Pancreas (tissue), 10 donors: ENCODE measurements around the gene GAS1. TPM values are rescaled to one million over a fixed set of nuclear protein-coding genes. Genes with fewer than 3 reads are reported as not detected.
A peak's percentile ranks its signal among the peaks of the same experiment; 100 is the strongest.

ENCODE experiments used
- ATAC-seq, 4 donors: fragments of 200-7000 bp; cut with Tn5 transposase; one replicate each; pipeline versions ENCODE4 v1.8.0 to v1.9.1; 2020; ENCODE audit warnings: mild to moderate bottlenecking in 4 of 4, moderate library complexity in 4 of 4
- DNase-seq, 6 donors: peaks; one replicate each; pipeline ENCODE4 v3.0.0-alpha.2; 2020
- FAIRE-seq: peaks from 2 replicates; lab custom pipeline; 2012; peaks lifted over from hg19 to GRCh38; lab: Jason Lieb, UNC
- H3K27ac ChIP-seq, 4 donors: fragments of 200-600 bp; sonication (generic); 1 replicate in 3 of 4; 2 replicates in 1 of 4; pipeline versions ENCODE4 v1.5.0 to v1.8.0; 2020
- H3K27me3 ChIP-seq, 4 donors: fragments of 200-600 bp; one replicate each; pipeline ENCODE4 v1.8.0; 2021
- H3K36me3 ChIP-seq, 3 donors: fragments of 200-600 bp; sonication (generic) in 1 of 3; one replicate each; pipeline versions ENCODE4 v1.5.0 to v1.8.0; 2020 to 2021
- H3K4me1 ChIP-seq, 3 donors: fragments of 200-600 bp; one replicate each; pipeline ENCODE4 v1.8.0; 2021
- H3K4me3 ChIP-seq, 4 donors: fragments of 200-600 bp; sonication (generic) in 2 of 4; one replicate each; pipeline versions ENCODE4 v1.5.0 to v1.8.0; 2020 to 2021
- H3K9me3 ChIP-seq, 4 donors: fragments of 200-600 bp; one replicate each; pipeline ENCODE4 v1.8.0; 2021
- CTCF ChIP-seq, 4 donors: fragments of 200-600 bp; sonication (generic) in 3 of 4; IDR thresholded peaks; one replicate each; pipeline versions ENCODE4 v1.5.0 to v1.8.0; 2021; ENCODE audit warnings: antibody characterized with exemption in 4 of 4
- WGBS, 2 donors: extraction: QIAGEN DNeasy Blood & Tissue Kit; methylation state at CpG; one replicate each; pipeline ENCODE4 v1.1.7; 2013; 5-methylcytosine and 5-hydroxymethylcytosine counted together
- intact Hi-C, 3 donors: fragments of 100-400 bp; cut with DNase I; formaldehyde crosslinking; loops; one replicate each; pipeline versions ENCODE4 v1.11.1 to v1.14.2; 2022
- polyA plus RNA-seq, 2 donors: library from polyadenylated mRNA; stranded (reverse); fragments of 200-250 nt; gene quantifications; one replicate each; pipeline ENCODE4 v1.2.3, GENCODE V29; 2013
- total RNA-seq, 6 donors: library from RNA; stranded (reverse); fragmentation: NEBNext Ultra II Directional in 4 of 6; extraction: Animal tissue kit (Norgen Biotek cat#: 25700) in 4 of 6; gene quantifications; one replicate each; pipeline versions ENCODE4 v1.2.1 to v1.2.4, GENCODE V29; 2021 to 2023
- donor health status: healthy with polysubstance abuse.
- donor health status: DM: no; HTN: no; CAD: no; lungs with moderate emphysema.
- donor health status: DM: no; HTN: no; CAD: no.
- donor health status: control.
- donor health status: control.
- donor health status: Bipolar disorder and iron deficiency.
- donor health status: DM: yes; HTN: yes; CAD: no.
- donor health status: DM: no; HTN: no; CAD: no.
- donor health status: DM: no; HTN: no; CAD: no.
- donor health status: DM: yes; HTN: yes; CAD: no.

The GAS1 gene
- total and polyA plus RNA-seq, 8 donors = 3.6 to 16.7 (median 7.2) TPM

- H3K27ac ChIP-seq = peak overlapping the region; percentile 26 to 96 (median 75)
- H3K9me3 ChIP-seq = no peaks in the 10 kb centered on the region
- WGBS, 2 donors = 39 to 41% methylated on average over 10 of the region's 10 CpGs
- FAIRE-seq (no peak), DNase-seq (peak in 1 of 6 donors; percentile 28), ATAC-seq (peak in 1 of 4 donors; percentile 5)
- H3K4me1 ChIP-seq = peaks cover 0 to 17% (median 11%) of the 10 kb centered on the region in 3 donors
- intact Hi-C loops = no loop called here
- H3K27me3 ChIP-seq = no peaks in the 10 kb centered on the region
- H3K36me3 ChIP-seq = no peaks in the 10 kb centered on the region
- no peak for TF ChIP-seq CTCF (IDR thresholded peaks at IDR 0.05)
- H3K4me3 ChIP-seq = peak overlapping the region in 1 of 4 donors; percentile 8
Observed at GRCh38 chr9:86942281-86943200, 4.8 kb downstream of the GAS1 start.

- H3K4me3 ChIP-seq = no peak overlapping the region
- intact Hi-C loops = no loop called here
- no peak for DNase-seq
- no peak for ATAC-seq
- peaks cover 0 to 17% (median 11%) of the 10 kb centered on the region in 3 donors for H3K4me1 ChIP-seq
- WGBS, 2 donors = 81 to 87% methylated on average over 2 of the region's 2 CpGs
- H3K9me3 ChIP-seq = no peaks in the 10 kb centered on the region
- no peak for TF ChIP-seq CTCF (IDR thresholded peaks at IDR 0.05)
- H3K36me3 ChIP-seq = no peaks in the 10 kb centered on the region
- H3K27ac ChIP-seq = no peak overlapping the region
- no peak for FAIRE-seq
- no peaks in the 10 kb centered on the region for H3K27me3 ChIP-seq
Observed at GRCh38 chr9:86941197-86941596, 6.1 kb downstream of the GAS1 start.

GRCh38 chr9:86940774-86941173 lies 6.5 kb downstream of the GAS1 start:
- Histone ChIP-seq H3K27me3 (no peaks in the 10 kb centered on the region), H3K36me3 (no peaks in the 10 kb centered on the region), H3K4me1 (peaks cover 0 to 17% (median 11%) of the 10 kb centered on the region in 3 donors), H3K27ac (no peak overlapping the region), H3K9me3 (no peaks in the 10 kb centered on the region), H3K4me3 (no peak overlapping the region)
- intact Hi-C loops = no loop called here
- FAIRE-seq (no peak), DNase-seq (no peak), ATAC-seq (no peak)
- TF ChIP-seq CTCF (IDR thresholded peaks at IDR 0.05) = no peak
- WGBS, 2 donors = 76 to 81% methylated on average over 6 of the region's 6 CpGs

GRCh38 chr9:86939891-86940290 lies 7.4 kb downstream of the GAS1 start:
- TF ChIP-seq CTCF (IDR thresholded peaks at IDR 0.05) = no peak
- Histone ChIP-seq H3K9me3 (no peaks in the 10 kb centered on the region), H3K27me3 (no peaks in the 10 kb centered on the region), H3K36me3 (no peaks in the 10 kb centered on the region), H3K27ac (no peak overlapping the region), H3K4me3 (no peak overlapping the region), H3K4me1 (peaks cover 0 to 17% (median 11%) of the 10 kb centered on the region in 3 donors)
- DNase-seq (no peak), FAIRE-seq (no peak), ATAC-seq (no peak)
- intact Hi-C loops = no loop called here
- WGBS, 2 donors = 91 to 97% methylated on average over 1 of the region's 1 CpG

DNA sequence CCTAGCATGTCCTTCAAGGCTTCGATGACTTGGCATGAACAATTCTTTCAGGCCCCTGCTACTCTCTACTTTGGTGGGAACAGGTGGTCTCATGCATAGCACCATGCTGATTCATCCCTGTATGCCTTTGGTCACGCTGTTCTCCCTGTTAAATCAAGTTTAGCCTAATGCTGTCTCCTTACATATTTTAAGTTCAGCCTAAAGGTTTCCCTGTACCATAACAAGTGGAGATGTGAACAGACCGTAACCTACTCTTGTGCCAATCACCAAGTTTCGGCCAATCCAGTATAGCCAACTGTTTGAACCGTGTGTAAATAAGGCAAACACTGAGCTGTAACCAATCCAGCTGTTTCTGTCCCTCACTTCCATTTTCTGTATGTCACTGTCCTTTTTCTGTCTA lies 8.0 kb downstream of the GAS1 start:
- DNase-seq (no peak), FAIRE-seq (no peak), ATAC-seq (no peak)
- Histone ChIP-seq H3K4me1 (peaks cover 0 to 12% (median 11%) of the 10 kb centered on the region in 3 donors), H3K4me3 (no peak overlapping the region), H3K9me3 (no peaks in the 10 kb centered on the region), H3K36me3 (no peaks in the 10 kb centered on the region), H3K27ac (no peak overlapping the region), H3K27me3 (no peaks in the 10 kb centered on the region)
- 93 to 94% methylated on average over 5 of the region's 5 CpGs for WGBS, 2 donors
- no peak for TF ChIP-seq CTCF (IDR thresholded peaks at IDR 0.05)
- intact Hi-C loops = no loop called here
